ENCODE measurements around the gene SETDB1.

Gene SETDB1

GRCh38 chr1:150976879-150977694, 50.9 kb downstream of the SETDB1 start:
- DNase-seq = no peak

GRCh38 chr1:150979092-150980056, 53.2 kb downstream of the SETDB1 start:
- peak; percentile 67 for DNase-seq

- no peak for DNase-seq
Measured at GRCh38 chr1:150981177-150981804, 55.1 kb downstream of the SETDB1 start.

- DNase-seq = no peak
Measured at GRCh38 chr1:150981805-150982712, 55.9 kb downstream of the SETDB1 start, which contains the start of gene ANXA9. ANXA9 (plus strand) TSS chr1:150982292; CDS start chr1:150983106, 814 bp downstream.

GRCh38 chr1:150985179-150985825, 59.1 kb downstream of the SETDB1 start:
- no peak for DNase-seq

- no peak for DNase-seq
Measured at GRCh38 chr1:150987924-150988323, 61.8 kb downstream of the SETDB1 start.

- DNase-seq = no peak
Measured at GRCh38 chr1:150992626-150993025, 66.5 kb downstream of the SETDB1 start.

- DNase-seq = no peak
Measured at GRCh38 chr1:150994248-150994647, 68.1 kb downstream of the SETDB1 start.

GRCh38 chr1:150995460-150995859, 69.3 kb downstream of the SETDB1 start:
- no peak for DNase-seq

- DNase-seq = no peak
Measured at GRCh38 chr1:150995896-150996295, 69.7 kb downstream of the SETDB1 start.

GRCh38 chr1:150997126-150997872, 71.1 kb downstream of the SETDB1 start:
- no peak for DNase-seq

GRCh38 chr1:150997949-150998348, 71.8 kb downstream of the SETDB1 start:
- DNase-seq = no peak

- DNase-seq = no peak
Measured at GRCh38 chr1:150999051-150999674, 73.0 kb downstream of the SETDB1 start.

- DNase-seq = no peak
Measured at GRCh38 chr1:150999926-151000325, 73.8 kb downstream of the SETDB1 start.

GRCh38 chr1:151000408-151000807, 74.2 kb downstream of the SETDB1 start:
- no peak for DNase-seq

- no peak for DNase-seq
Measured at GRCh38 chr1:151001602-151002001, 75.4 kb downstream of the SETDB1 start.

GRCh38 chr1:151002051-151002450, 75.9 kb downstream of the SETDB1 start:
- DNase-seq = no peak

GRCh38 chr1:151002611-151003010, 76.4 kb downstream of the SETDB1 start:
- no peak for DNase-seq

- DNase-seq = no peak
Measured at GRCh38 chr1:151003180-151003579, 77.0 kb downstream of the SETDB1 start.

GRCh38 chr1:151005729-151006319, 79.7 kb downstream of the SETDB1 start:
- DNase-seq = no peak
